HFFc6 (cell line): ENCODE data around the gene NR2E1. TPM values are rescaled to one million over a fixed set of nuclear protein-coding genes. Genes with fewer than 3 reads are reported as not detected.

Experiments
- DNase-seq: peaks from one replicate; pipeline ENCODE4 v3.0.0-alpha.2; 2018
- H3K27ac Mint-ChIP-seq: 2 replicates; pipeline ENCODE4 v1.8.0; 2020; ENCODE audit warnings: mild to moderate bottlenecking, mixed read lengths
- H3K27me3 Mint-ChIP-seq: 2 replicates; pipeline ENCODE4 v1.8.0; 2021; ENCODE audit warnings: mild to moderate bottlenecking, moderate library complexity, mixed read lengths; ENCODE audit not compliant: insufficient read depth
- H3K36me3 Mint-ChIP-seq: 2 replicates; pipeline ENCODE4 v1.8.0; 2021; ENCODE audit warnings: low read depth, mixed read lengths
- H3K4me1 Mint-ChIP-seq: 2 replicates; pipeline ENCODE4 v1.8.0; 2020; ENCODE audit warnings: low read depth, mixed read lengths
- H3K4me3 Mint-ChIP-seq: 2 replicates; pipeline ENCODE4 v1.8.0; 2020; ENCODE audit warnings: mild to moderate bottlenecking, moderate library complexity, mixed read lengths
- H3K9me3 Mint-ChIP-seq: 2 replicates; pipeline ENCODE4 v1.8.0; 2020; ENCODE audit warnings: mild to moderate bottlenecking, mixed read lengths
- total RNA-seq, 6 experiments: library from RNA; stranded (reverse); fragmentation: NEBNext Ultra II Directional; extraction: Animal tissue kit (Norgen Biotek cat#: 25700); gene quantifications; 2 replicates in 1 of 6; 3 replicates in 5 of 6; pipeline ENCODE4 v1.2.3, GENCODE V29; 2021
- TF ChIP-seq, protein P1 (sequence below): fragments of 200-600 bp; sonication (generic); IDR thresholded peaks from 2 replicates; pipeline ENCODE4 v1.5.0; 2021; ENCODE audit warnings: antibody characterized with exemption, mild to moderate bottlenecking

The NR2E1 gene
- total RNA-seq, 6 experiments from 2014 or later, result not detected

DNA sequence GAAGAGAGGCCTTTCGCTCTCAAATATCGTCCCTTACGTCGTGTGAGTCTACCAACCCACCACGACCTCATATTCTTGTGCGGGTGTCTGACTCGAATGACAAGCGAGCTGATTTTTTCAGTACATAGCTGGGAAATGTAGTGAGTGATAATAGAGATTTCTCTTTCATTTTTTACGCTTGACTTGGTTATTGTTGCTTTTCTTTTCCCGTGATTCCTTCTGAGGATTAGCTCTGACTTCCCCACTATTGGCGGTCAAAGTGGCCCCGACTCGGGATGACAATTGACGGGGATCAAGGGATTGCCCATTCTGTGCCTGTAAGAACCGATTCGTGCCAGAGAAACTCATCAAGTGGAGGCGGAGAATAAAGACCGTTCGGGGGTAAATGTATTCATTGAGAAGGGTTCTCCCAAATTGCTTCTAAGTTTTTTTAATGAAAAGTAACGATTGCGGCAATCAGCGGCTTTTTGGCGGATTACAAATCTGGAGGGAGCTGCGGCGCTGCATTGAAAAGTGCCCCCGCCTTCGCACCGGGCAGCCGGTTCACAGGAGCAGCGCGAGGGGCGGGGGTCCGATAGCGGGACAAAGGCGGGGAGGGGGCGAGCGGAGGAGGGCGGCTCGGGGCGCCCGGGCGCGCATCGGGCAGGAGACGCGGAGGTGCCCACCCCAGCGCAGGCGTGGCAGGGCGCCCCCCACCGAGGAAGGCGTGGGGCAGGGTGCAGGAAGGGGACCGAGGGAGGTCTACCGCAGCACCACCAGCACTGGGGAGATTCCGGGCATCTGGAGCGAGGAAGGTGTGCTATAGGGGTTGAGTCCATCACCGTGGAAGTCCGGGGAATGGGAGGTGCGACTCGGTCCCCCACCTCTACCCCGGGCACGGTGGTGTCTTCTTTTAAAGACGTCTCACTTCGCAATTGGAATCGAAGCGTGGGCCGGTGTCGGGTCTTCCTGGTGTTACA is 46.7 kb upstream of the NR2E1 start:
- Mint-ChIP-seq H3K36me3 (peaks cover 5% of the 10 kb centered on the region; the same call in 1 of the 2 replicates), H3K27ac (no peak overlapping the region)
- TF ChIP-seq, protein P1, sequence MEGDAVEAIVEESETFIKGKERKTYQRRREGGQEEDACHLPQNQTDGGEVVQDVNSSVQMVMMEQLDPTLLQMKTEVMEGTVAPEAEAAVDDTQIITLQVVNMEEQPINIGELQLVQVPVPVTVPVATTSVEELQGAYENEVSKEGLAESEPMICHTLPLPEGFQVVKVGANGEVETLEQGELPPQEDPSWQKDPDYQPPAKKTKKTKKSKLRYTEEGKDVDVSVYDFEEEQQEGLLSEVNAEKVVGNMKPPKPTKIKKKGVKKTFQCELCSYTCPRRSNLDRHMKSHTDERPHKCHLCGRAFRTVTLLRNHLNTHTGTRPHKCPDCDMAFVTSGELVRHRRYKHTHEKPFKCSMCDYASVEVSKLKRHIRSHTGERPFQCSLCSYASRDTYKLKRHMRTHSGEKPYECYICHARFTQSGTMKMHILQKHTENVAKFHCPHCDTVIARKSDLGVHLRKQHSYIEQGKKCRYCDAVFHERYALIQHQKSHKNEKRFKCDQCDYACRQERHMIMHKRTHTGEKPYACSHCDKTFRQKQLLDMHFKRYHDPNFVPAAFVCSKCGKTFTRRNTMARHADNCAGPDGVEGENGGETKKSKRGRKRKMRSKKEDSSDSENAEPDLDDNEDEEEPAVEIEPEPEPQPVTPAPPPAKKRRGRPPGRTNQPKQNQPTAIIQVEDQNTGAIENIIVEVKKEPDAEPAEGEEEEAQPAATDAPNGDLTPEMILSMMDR, result no peak

DNA sequence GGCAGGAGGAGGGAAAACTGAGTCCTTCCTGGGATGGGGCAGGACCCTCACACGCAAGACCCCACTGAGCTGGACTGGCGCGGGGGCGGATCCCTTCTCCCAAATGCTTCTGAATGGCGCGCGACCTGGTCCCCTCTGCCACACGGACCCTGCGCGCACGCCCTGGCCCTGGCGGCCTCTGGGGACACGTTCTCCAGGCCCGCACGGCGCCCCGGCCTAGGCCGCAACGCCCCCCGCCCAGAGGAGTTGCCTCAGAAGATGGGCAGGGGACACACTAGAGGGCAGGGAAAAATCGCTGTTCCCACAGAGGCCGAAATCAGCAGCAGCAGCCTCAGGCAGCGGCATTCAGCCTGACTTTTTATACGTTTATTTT is 46.1 kb upstream of the NR2E1 start:
- TF ChIP-seq, protein P1, result no peak

More for the DNA sequence above, 46.7 kb upstream of the NR2E1 start:
- peak overlapping the region; percentile 86 for H3K4me3 Mint-ChIP-seq
- H3K27me3 Mint-ChIP-seq, result peaks cover 71% of the 10 kb centered on the region
- no peaks in the 10 kb centered on the region for H3K9me3 Mint-ChIP-seq
- H3K4me1 Mint-ChIP-seq, result peaks cover 34% of the 10 kb centered on the region
- DNase-seq, result no peak

GRCh38 chr6:108120311-108120710 is 45.5 kb upstream of the NR2E1 start:
- no peak for DNase-seq
- Mint-ChIP-seq H3K27me3 (peaks cover 76% of the 10 kb centered on the region), H3K4me3 (no peak overlapping the region), H3K36me3 (peaks cover 5% of the 10 kb centered on the region; the same call in 1 of the 2 replicates), H3K4me1 (peaks cover 22% of the 10 kb centered on the region), H3K9me3 (no peaks in the 10 kb centered on the region), H3K27ac (no peak overlapping the region)
- TF ChIP-seq, protein P1, result no peak

More for the DNA sequence above, 46.1 kb upstream of the NR2E1 start:
- H3K27me3 Mint-ChIP-seq, result peaks cover 77% of the 10 kb centered on the region
- H3K27ac Mint-ChIP-seq, result no peak overlapping the region
- peaks cover 28% of the 10 kb centered on the region for H3K4me1 Mint-ChIP-seq
- DNase-seq, result no peak
- no peak overlapping the region for H3K4me3 Mint-ChIP-seq
- H3K9me3 Mint-ChIP-seq, result no peaks in the 10 kb centered on the region
- peaks cover 5% of the 10 kb centered on the region; the same call in 1 of the 2 replicates for H3K36me3 Mint-ChIP-seq

DNA sequence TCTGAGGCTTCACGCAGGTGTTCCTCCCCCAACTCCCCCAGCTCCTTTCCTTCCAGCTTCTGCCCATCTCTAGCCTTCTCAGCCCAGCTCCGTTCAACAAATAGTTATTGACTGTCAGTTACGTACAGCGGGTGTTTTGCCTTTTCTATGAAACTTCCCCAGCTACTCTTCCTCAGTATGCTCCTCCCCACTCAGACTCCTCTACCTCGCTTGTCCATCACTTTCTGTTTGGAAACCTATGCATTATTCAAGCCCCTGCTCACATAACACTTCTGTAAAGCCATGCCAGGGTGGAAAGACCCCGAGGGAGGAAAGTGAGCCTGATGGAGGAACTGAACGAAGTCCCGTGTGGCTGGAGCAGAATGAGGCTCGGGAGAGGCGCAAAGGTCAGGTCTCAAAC is 44.2 kb upstream of the NR2E1 start:
- TF ChIP-seq, protein P1, result no peak
- DNase-seq, result no peak
- Mint-ChIP-seq H3K27me3 (peaks cover 66% of the 10 kb centered on the region), H3K36me3 (peaks cover 5% of the 10 kb centered on the region; the same call in 1 of the 2 replicates), H3K4me1 (peaks cover 14% of the 10 kb centered on the region), H3K27ac (no peak overlapping the region), H3K9me3 (no peaks in the 10 kb centered on the region), H3K4me3 (no peak overlapping the region)

- H3K27ac Mint-ChIP-seq, result no peak overlapping the region
- no peaks in the 10 kb centered on the region for H3K9me3 Mint-ChIP-seq
- DNase-seq, result no peak
- TF ChIP-seq, protein P1, result no peak
- H3K36me3 Mint-ChIP-seq, result peaks cover 5% of the 10 kb centered on the region; the same call in 1 of the 2 replicates
- H3K27me3 Mint-ChIP-seq, result peaks cover 60% of the 10 kb centered on the region
- peaks cover 8% of the 10 kb centered on the region for H3K4me1 Mint-ChIP-seq
- no peak overlapping the region for H3K4me3 Mint-ChIP-seq
Observed at GRCh38 chr6:108123481-108123929, 42.3 kb upstream of the NR2E1 start.
